GM18508 (cell line): ENCODE results near the gene PKN3.
"Not testable (repeated sequence)": the region's sequence is repeated elsewhere in the genome, so short reads cannot be mapped to it uniquely, and the experiment has no call there.

ENCODE experiments used
- ATAC-seq: cut with Tn5 transposase; IDR thresholded peaks from one replicate; pipeline ENCODE4 v1.9.1; 2021; ENCODE audit warnings: moderate number of reproducible peaks; ENCODE audit not compliant: insufficient read depth, unreplicated experiment

Gene PKN3

GRCh38 chr9:128702445-128702948, at the start of gene PKN3:
Gene PKN3 (plus strand): TSS chr9:128702503. CDS start chr9:128702916, 413 bp downstream.
- ATAC-seq, result no peak

DNA sequence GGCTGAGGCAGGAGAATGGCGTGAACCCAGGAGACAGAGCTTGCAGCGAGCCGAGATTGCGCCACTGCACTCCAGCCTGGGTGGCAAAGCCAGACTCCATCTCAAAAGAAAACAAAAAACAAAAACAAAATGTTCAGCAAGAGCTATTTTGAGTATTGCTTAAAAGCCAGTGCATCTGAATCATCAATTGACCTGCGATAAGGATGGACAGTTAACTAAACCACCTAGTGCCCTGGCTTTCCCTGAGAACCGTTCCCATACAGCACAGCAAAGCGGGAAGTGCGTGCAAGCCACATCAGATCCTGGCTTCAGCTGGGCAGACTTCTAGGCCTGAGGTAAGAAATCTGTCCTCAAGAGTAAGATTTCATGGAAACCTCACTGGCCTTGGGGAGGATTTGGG, 48.4 kb upstream of the PKN3 start:
- no peak for ATAC-seq

GRCh38 chr9:128654481-128654880, 47.8 kb upstream of the PKN3 start:
- no peak for ATAC-seq

DNA sequence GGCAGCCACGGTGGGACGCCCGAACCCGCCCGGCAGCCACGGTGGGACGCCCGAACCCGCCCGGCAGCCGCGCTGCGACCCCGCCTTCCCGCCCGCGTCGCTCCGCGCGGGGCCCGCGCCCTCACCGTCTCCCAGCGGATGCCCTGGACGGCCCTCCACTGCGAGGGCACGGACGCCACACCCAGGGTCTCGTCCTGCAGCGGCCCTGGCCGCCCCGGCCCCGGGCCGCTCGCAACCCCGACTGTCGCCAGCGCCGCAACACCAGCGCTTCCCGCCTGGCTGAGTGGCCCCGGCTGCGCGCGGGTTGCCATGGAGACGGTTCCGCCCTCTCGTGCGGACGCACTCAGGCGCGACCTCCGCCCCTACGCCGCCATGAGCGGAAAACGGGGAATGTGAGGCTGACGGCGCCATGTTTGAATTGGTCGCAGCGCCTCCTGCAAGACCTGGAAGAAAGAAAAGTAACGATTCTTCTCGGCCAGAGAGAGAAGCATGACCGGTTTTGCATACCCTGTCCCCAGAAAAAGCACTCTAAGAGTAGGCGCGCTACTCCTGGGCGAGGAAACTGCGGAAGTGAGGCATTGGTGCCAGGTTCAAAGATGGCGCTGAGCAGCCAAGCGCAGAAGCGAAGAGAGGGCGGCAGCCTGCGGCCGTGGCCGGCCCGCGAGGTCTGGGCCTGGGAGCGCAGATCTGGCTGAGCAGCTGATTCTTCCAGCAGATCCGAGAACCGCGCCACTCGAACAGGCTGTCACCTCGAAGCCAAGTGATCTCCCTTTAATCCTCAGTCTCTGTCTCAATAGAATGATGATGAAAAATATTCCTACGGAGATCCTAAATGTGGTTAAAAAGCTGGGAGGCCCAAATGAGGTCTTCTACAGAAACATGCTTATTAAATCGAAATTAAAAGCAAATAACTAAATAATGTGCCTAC, 45.6 kb upstream of the PKN3 start, which contains the start of gene DYNC2I2:
TSS of gene DYNC2I2 (minus strand) at position 432 of the 928 bp plus-strand sequence. CDS start at position 311, 121 bp downstream.
- ATAC-seq, result peak; percentile 51

GRCh38 chr9:128657344-128657704, 45.0 kb upstream of the PKN3 start:
- ATAC-seq, result no peak

- no peak for ATAC-seq
These were observed 44.5 kb upstream of the PKN3 start for GRCh38 chr9:128657796-128658195.

DNA sequence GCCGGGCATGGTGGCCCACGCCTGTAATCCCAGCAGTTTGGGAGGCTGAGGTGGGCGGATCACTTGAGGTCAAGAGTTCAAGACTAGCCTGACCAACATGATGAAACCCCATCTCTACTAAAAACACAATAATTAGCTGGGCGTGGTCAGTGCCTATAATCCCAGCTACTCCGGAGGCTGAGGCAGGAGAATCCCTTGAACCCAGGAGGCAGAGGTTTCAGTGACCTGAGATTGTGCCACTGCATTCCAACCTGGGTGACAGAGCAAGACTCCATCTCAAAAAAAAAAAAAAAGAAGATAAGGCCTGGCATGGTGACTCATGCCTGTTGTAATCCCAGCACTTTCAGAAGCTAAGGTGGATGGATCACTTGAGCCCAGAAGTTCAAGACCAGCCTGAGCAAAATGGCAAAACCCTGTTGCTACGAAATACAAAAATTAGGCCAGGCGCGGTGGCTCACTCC, 35.8 kb upstream of the PKN3 start:
- not testable (repeated sequence) for ATAC-seq

DNA sequence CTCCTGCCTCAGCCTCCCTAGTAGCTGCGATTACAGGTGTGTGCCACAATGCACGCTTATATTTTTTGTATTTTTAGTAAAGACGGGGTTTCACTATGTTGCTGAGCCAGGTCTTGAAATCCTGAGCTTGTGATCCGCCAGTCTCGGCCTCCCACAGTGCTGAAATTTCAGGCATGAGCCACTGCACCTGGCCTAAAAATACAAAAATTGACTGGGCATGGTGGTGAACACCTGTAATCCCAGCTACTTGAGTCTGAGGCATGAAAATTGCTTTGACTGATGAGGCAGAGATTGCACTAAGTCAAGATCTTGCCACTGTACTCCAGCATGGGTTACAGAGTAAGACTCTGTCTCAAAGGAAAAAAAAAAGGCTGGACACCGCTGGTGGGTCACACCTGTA, 32.5 kb upstream of the PKN3 start:
- no peak for ATAC-seq

GRCh38 chr9:128675382-128675781, 26.9 kb upstream of the PKN3 start:
- no peak for ATAC-seq

GRCh38 chr9:128677794-128678193, 24.5 kb upstream of the PKN3 start:
- no peak for ATAC-seq

- no peak for ATAC-seq
These were observed 18.8 kb upstream of the PKN3 start for GRCh38 chr9:128683340-128684064.

DNA sequence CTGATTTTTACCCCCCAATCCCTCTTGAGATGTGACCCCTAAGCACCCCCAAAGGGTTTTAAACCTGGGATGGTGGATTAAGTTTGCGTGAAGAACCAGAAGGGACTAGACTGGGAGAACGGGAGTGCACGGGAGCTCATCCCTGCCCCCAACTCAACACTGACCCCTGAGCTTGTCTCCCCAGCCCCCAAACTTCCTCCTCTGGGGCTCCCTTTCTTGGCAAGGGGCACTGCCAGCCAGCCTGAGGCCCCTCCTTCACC, 18.3 kb upstream of the PKN3 start:
- no peak for ATAC-seq

DNA sequence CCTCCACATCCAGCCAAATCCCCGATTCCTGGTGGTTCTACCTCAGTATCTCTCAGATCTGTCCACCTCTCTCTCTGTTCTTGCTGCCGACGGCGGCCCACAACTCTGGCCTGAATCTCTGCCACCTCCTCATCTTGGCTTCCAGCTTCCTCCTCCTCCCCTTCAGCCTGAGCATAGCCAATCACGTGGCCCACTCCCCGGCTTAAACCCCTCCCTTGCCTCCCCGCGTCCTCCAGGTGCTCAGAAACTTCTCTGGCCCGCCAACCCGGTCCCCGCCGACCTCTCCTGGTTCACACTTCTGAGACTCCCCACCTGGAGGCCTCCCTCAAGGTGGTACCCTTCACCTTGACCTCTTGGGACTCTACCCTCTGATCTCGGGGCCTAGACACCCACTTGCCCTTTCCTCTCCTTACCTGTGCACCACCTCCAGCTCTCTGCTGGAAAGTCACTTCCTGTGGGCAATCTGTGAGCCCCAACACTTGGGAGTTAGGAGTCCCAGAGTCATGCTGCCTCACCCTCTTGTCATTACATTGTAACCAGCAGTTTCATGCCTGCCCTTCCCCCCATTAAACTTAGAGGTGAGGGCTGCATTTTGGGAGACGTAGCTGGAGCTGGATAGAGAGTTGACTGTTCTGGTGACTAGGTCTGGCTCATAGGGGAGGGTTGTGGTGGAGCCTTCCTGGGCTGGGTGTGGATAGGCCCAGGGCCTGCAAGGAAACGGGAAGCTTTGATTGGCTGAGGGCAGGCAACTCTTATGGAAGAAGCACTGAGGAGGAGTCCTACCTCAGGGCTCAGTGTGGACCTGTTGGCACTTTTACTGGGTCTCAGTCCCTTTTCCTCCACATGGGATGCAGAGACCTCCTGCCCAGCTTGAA, 17.7 kb upstream of the PKN3 start:
- ATAC-seq, result no peak

DNA sequence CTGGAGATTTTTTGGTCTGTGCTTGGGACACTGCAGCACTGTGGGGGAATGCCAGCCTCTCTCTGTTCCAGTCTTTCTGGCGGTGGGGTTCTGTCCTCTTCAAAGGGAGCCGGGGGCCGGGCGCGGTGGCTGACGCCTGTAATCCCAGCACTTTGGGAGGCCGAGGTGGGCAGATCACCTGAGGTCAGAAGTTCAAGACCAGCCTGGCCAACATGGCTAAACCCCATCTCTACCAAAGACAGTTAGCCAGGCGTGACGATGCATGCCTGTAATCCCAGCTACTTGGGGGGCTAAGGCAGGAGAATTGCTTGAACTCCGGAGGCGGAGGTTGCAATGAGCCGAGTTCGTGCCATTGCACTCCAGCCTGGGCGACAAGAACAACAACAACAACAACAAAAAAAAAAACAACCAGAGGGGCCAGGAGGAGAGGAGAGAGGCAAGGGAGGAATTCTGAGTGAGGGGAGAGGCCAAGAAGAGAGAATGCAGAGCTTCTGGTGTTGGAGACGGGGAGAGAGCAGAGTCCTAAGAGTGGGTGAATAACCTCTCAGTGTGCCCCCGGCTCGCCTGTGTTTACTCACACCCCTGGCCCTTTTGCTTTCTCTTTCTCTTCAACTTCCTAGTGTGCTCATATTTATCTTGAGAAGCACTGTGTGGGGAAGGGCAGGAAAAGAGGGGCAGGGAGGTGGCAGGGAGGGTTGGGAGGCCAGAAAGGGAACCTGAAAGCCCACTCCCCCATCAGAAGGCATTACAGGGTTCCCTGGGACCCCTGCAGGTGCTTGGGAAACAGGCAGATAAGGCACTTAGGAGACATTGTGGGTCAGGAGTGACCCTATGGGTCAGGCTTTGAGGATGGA, 16.4 kb upstream of the PKN3 start:
- ATAC-seq, result no peak

GRCh38 chr9:128687453-128687852, 14.8 kb upstream of the PKN3 start:
- ATAC-seq, result no peak

- no peak for ATAC-seq
These were observed 13.6 kb upstream of the PKN3 start, which contains the start of gene SET for GRCh38 chr9:128688501-128689292. Gene SET (plus strand): TSS chr9:128689222. CDS start chr9:128689583, 361 bp downstream.

- ATAC-seq, result no peak
These were observed 13.0 kb upstream of the PKN3 start for GRCh38 chr9:128689293-128689774.
